ENCODE data around the gene CATSPER1. TPM values are rescaled to one million over a fixed set of nuclear protein-coding genes. Genes with fewer than 3 reads are reported as not detected.

The CATSPER1 gene
- polyA plus RNA-seq, 1 of the 3 experiments (the other 2 are of a cell fraction) = 2.2 TPM

DNA sequence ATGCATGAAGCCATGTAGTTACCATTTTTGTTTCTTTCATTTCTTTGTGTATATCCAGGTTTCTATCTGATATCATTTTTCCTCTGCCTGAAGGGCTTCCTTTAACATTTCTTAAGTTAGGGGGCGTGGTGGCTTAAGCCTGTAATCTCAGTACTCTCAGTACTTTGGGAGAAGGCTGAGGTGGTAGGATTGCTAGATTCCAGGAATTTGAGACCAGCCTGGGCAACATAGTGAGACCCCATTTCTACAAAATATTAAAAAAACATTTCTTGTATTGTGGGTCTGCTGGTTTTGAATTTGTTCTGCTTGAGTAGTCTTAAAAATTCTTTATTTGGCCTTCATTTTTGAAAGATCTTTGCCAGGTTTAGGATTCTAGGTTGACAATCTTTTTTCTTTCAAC is 38.3 kb upstream of the CATSPER1 start:
- H3K4me3 ChIP-seq (ENCODE audit: low read depth in 2 of 2, low read length in 1 of 2) = no peak overlapping the region
- no peaks in the 10 kb centered on the region for H3K9me2 ChIP-seq
- no peak overlapping the region for H2AFZ ChIP-seq (ENCODE audit: low read depth)
- no peak overlapping the region for H3K9ac ChIP-seq
- peaks cover 5% of the 10 kb centered on the region; the same call in 1 of the 2 replicates for H4K20me1 ChIP-seq (ENCODE audit: insufficient read depth)
- H3K4me1 ChIP-seq (ENCODE audit: control insufficient read depth in 1 of 2, insufficient read depth in 2 of 2, low read depth in 1 of 2, low read length in 1 of 2) = peaks cover 11 to 15% of the 10 kb centered on the region in 2 experiments; a peak in 3 of 4 replicates
- no peak overlapping the region for H3K4me2 ChIP-seq
- H3F3A ChIP-seq (replicated peaks; ENCODE audit: insufficient read depth) = peaks cover 72% of the 10 kb centered on the region
- DNase-seq = no peak
- POLR2A ChIA-PET = no interaction called here
- H3K36me3 ChIP-seq (replicated peaks in 1 of 2; ENCODE audit: control insufficient read depth in 1 of 2, insufficient read depth in 2 of 2, low read length in 1 of 2) = peaks cover 87 to 88% of the 10 kb centered on the region in 2 experiments
- H3K27me3 ChIP-seq (ENCODE audit: insufficient read depth) = no peaks in the 10 kb centered on the region
- H3K9me3 ChIP-seq = no peaks in the 10 kb centered on the region
- WGBS (ENCODE audit: low lambda C conversion rate) = 100% methylated on average over 1 of the region's 1 CpG
- TF ChIP-seq, protein P1, sequence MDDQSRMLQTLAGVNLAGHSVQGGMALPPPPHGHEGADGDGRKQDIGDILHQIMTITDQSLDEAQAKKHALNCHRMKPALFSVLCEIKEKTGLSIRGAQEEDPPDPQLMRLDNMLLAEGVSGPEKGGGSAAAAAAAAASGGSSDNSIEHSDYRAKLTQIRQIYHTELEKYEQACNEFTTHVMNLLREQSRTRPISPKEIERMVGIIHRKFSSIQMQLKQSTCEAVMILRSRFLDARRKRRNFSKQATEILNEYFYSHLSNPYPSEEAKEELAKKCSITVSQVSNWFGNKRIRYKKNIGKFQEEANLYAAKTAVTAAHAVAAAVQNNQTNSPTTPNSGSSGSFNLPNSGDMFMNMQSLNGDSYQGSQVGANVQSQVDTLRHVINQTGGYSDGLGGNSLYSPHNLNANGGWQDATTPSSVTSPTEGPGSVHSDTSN (IDR thresholded peaks at IDR 0.05) = no peak
- TF ChIP-seq SMC3 (IDR thresholded peaks at IDR 0.05; ENCODE audit: low read depth, low read length) (no peak), EZH2phosphoT487 (IDR thresholded peaks at IDR 0.05; ENCODE audit: borderline replicate concordance, low read depth) (no peak), TEAD4 (IDR thresholded peaks at IDR 0.05; ENCODE audit: borderline replicate concordance, insufficient read depth) (no peak), MEF2A (IDR thresholded peaks at IDR 0.05; ENCODE audit: borderline replicate concordance, low read depth) (no peak), SIN3A (IDR thresholded peaks at IDR 0.05; ENCODE audit: borderline replicate concordance, low read depth, low read length) (no peak), GABPA (IDR thresholded peaks at IDR 0.05; ENCODE audit: low read depth) (no peak), EP300 (IDR thresholded peaks at IDR 0.05; ENCODE audit: borderline replicate concordance in 1 of 2, low read depth in 1 of 2, low read length in 1 of 2) (no peak), YY1 (IDR thresholded peaks at IDR 0.05; ENCODE audit: low read depth) (no peak), CHD2 (IDR thresholded peaks at IDR 0.05; ENCODE audit: low read length, partially characterized antibody) (no peak), NRF1 (IDR thresholded peaks at IDR 0.05; ENCODE audit: low read depth, low read length) (no peak), RCOR1 (IDR thresholded peaks at IDR 0.05; ENCODE audit: low read length) (no peak), FOXM1 (IDR thresholded peaks at IDR 0.05; ENCODE audit: low read depth) (no peak), RXRA (IDR thresholded peaks at IDR 0.05; ENCODE audit: borderline replicate concordance, low read depth) (no peak), NFIC (IDR thresholded peaks at IDR 0.05; ENCODE audit: borderline replicate concordance) (no peak), JUND (IDR thresholded peaks at IDR 0.05) (no peak), POLR2AphosphoS5 (IDR thresholded peaks at IDR 0.05; ENCODE audit: low read depth, low read length) (no peak)
- TF ChIP-seq, protein P2, sequence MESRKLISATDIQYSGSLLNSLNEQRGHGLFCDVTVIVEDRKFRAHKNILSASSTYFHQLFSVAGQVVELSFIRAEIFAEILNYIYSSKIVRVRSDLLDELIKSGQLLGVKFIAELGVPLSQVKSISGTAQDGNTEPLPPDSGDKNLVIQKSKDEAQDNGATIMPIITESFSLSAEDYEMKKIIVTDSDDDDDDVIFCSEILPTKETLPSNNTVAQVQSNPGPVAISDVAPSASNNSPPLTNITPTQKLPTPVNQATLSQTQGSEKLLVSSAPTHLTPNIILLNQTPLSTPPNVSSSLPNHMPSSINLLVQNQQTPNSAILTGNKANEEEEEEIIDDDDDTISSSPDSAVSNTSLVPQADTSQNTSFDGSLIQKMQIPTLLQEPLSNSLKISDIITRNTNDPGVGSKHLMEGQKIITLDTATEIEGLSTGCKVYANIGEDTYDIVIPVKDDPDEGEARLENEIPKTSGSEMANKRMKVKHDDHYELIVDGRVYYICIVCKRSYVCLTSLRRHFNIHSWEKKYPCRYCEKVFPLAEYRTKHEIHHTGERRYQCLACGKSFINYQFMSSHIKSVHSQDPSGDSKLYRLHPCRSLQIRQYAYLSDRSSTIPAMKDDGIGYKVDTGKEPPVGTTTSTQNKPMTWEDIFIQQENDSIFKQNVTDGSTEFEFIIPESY (IDR thresholded peaks at IDR 0.05; ENCODE audit: borderline replicate concordance, low read depth) = no peak
- TF ChIP-seq, protein P3, sequence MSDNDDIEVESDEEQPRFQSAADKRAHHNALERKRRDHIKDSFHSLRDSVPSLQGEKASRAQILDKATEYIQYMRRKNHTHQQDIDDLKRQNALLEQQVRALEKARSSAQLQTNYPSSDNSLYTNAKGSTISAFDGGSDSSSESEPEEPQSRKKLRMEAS (IDR thresholded peaks at IDR 0.05; ENCODE audit: low read depth) = no peak
- TF ChIP-seq, protein P4, sequence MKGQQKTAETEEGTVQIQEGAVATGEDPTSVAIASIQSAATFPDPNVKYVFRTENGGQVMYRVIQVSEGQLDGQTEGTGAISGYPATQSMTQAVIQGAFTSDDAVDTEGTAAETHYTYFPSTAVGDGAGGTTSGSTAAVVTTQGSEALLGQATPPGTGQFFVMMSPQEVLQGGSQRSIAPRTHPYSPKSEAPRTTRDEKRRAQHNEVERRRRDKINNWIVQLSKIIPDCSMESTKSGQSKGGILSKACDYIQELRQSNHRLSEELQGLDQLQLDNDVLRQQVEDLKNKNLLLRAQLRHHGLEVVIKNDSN (IDR thresholded peaks at IDR 0.05; ENCODE audit: borderline replicate concordance, low read depth) = no peak
- H3K27ac ChIP-seq (ENCODE audit: low read depth in 2 of 2, low read length in 1 of 2) = no peak overlapping the region
- peaks cover 38% of the 10 kb centered on the region for H3K79me2 ChIP-seq (ENCODE audit: insufficient read depth)
- CTCF ChIA-PET = interaction anchor here (1.6 to 2.9 kb wide), 2 partner anchors 12 to 19 kb away, joined by 5 to 11 read pairs; partner anchors contain the start of gene SF3B2

All from SK-N-SH (cell line).